GM12865 (cell line): Measurements from ENCODE around the gene CENPU.

Source experiments
- DNase-seq: peaks from one replicate; pipeline ENCODE4 v3.0.0; 2010; ENCODE audit warnings: low read depth
- H3K4me3 ChIP-seq: 2 replicates; pipeline ENCODE4 v1.5.1; 2011; ENCODE audit warnings: mild to moderate bottlenecking, low read depth, low read length, control low read depth
- TF ChIP-seq, protein P1 (sequence below): IDR thresholded peaks from 2 replicates; pipeline ENCODE4 v1.5.1; 2011; ENCODE audit warnings: low read length, control low read depth, low read depth, inconsistent platforms; ENCODE audit not compliant: insufficient read depth; ENCODE audit errors: missing control alignments

CENPU gene

DNA sequence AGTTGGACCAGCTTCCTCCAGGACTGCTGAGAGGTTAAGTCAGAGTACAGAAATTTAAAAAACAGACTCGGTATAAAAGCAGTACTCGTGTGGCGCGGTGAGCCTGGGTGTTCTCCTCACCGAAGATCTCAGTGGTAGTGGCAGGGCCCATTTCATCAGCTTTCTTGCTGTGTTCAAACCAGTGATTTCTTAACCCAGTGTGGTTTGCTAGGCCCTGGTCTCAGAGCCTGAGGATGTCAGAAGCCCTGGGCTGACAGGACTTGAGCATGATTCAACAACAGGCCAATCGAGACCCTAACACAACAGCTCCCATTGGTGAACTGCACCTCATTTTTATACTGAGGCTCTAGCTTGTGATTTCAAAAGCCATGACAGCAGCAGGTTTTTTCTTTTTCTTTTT lies 61.2 kb downstream of the CENPU start:
- DNase-seq, result no peak
- no peak overlapping the region for H3K4me3 ChIP-seq
- TF ChIP-seq, protein P1, sequence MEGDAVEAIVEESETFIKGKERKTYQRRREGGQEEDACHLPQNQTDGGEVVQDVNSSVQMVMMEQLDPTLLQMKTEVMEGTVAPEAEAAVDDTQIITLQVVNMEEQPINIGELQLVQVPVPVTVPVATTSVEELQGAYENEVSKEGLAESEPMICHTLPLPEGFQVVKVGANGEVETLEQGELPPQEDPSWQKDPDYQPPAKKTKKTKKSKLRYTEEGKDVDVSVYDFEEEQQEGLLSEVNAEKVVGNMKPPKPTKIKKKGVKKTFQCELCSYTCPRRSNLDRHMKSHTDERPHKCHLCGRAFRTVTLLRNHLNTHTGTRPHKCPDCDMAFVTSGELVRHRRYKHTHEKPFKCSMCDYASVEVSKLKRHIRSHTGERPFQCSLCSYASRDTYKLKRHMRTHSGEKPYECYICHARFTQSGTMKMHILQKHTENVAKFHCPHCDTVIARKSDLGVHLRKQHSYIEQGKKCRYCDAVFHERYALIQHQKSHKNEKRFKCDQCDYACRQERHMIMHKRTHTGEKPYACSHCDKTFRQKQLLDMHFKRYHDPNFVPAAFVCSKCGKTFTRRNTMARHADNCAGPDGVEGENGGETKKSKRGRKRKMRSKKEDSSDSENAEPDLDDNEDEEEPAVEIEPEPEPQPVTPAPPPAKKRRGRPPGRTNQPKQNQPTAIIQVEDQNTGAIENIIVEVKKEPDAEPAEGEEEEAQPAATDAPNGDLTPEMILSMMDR, result no peak

DNA sequence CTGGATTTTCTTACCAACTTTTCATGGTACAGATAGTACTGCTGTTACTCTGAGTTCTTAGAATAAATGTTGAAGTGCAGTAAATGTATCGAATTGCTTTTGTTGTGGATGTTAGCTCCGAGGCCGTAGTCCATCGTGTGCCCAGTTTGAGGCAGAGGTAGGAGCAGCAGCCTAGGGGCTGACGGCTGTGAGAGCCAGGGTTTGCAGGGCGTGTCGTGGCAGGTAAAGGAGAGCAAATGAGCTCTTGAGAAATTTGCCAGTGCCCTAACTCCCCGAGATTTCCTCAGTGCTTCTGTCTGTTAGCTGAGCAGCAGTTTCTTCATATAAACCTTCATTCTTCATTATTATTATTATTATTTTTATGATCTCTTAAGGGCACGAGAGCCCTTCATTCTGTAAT lies 62.8 kb downstream of the CENPU start:
- no peak for DNase-seq
- H3K4me3 ChIP-seq, result no peak overlapping the region
- TF ChIP-seq, protein P1, result no peak

DNA sequence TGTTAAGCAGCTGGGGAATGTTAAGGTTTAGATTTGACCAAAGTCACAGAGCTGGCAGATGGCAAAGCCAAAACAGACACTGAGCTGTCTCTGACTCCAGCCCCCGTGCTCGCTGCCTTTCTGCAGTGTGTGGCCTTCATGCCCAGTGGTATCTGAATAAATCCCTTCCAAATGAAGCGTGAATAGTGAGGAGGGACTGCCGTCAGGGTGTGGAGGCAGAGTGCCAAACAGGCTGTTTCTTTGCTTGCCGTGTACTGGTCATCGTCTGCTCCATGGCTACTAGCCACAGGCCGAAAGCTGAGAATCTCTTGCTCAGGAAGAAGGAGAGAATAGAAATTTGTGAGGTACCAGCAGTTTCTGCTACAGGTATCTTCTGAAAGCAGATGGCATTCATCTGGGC lies 64.6 kb downstream of the CENPU start:
- no peak overlapping the region for H3K4me3 ChIP-seq
- TF ChIP-seq, protein P1, result no peak
- no peak for DNase-seq

DNA sequence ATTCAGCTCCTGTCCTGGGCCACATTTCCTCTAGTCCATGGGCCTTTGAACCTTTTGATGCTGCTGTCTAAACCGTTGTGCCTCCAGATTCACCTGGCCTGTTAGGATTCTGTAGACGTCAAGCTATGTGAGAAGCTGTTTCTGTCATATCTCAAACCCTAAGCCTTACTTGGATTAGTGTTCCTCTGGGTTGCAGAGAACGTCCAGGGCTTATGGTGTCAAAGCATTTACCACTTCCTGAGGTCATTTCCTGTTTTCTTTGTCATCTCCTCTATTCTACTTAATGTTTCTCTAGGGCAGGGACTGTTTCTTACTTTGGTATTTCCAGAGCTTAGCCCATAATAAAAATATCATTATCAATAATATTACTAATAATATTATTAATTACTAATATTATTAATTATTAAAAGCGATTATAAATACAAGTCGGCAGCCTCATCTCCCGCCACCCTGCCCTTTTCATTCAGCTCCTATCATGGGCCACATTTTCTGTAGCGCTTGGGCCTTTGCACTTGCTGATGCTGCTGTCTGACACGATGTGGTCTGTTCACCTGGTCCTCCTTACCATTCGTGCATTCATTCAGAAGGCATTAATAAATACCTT lies 65.3 kb downstream of the CENPU start:
- H3K4me3 ChIP-seq, result no peak overlapping the region
- peak; percentile 36 for DNase-seq
- TF ChIP-seq, protein P1, result no peak

DNA sequence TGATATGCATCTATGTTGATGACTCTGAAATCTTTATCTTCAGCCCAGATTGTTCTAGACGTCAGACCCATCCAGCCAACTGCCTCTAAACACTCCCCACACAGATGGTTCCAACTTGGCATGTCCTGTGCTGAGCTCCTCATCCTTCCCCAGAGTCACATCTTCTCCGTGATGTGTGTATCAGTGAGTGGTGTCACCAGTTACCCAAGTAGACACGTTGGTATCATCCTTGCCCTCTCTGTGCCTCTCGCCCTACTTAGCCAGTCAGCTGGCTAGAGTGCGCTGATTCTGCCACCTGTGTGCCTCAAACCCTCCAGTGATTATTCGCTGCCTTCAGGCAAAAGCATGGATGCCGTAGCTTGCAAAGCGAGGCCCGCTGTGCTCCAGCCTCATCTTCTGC lies 65.8 kb downstream of the CENPU start:
- TF ChIP-seq, protein P1, result no peak
- no peak for DNase-seq
- no peak overlapping the region for H3K4me3 ChIP-seq

DNA sequence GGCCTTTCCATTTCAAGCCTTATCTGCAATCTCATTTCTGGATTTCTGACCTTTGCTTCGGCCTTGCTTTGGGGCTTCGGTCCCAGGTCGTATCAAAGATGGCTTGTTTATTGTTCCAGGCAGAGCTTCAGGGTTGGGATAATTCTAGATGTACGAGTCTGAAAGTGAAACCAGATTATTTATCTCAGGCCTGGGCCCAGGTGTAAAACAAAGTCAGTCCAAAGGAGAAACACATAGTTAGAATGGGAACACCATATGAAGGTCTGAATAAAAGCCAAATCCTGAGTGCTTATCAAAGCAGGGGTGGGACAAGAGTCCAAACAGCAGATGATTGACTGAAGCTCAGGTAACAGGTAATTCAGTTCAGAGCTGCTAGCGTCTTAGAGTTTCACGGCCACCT lies 67.2 kb downstream of the CENPU start:
- no peak for DNase-seq
- TF ChIP-seq, protein P1, result no peak
- no peak overlapping the region for H3K4me3 ChIP-seq

DNA sequence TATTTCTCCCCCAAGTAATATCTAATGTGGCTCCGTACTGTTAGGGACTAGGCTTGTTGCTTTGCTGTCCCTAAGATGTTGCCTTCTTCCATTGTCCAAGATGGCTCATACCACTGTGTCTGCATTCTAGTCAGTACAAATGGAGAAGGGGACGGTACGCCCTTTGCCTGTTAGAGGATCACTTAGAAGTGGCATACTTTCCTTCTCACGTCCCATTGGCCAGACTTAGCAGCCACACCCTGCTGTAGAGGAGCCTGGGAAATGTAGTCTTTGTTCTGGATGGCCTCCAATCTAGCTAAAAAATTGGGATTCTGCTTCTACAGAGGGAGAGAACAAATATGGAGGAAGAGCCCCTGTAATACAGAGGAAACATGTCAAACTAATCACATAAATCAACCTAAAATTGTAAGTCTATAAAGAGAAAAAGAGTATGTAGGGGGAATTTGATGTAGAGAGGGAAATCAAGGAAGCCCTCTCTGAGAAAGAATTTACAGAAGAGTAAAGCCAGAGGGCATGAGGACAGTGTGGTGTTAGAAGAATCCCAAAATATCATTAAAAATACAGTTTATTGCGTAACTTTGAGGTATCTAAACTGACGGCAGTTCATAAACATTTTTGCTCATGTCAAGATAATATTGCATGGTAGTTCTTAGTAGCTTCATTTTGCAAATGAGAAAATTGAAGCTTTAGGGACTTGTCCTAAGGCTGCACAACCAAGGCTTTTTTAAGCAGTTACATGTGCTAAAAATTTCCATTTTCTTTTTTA lies 69.3 kb downstream of the CENPU start:
- no peak overlapping the region for H3K4me3 ChIP-seq
- TF ChIP-seq, protein P1, result no peak
- DNase-seq, result no peak
